Stomach (tissue), 4 donors: ENCODE results near the gene CLCN1.

ENCODE experiments used
- CTCF ChIP-seq, 7 experiments: fragments of 450-650 bp in 4 of 7; fragments of 200-600 bp in 3 of 7; sonication (generic) in 3 of 7; IDR thresholded peaks; one replicate each; pipeline ENCODE4 v1.5.1; 2016 to 2019; ENCODE audit warnings: antibody characterized with exemption in 7 of 7, control low read depth in 2 of 7, mild to moderate bottlenecking in 1 of 7
- EP300 ChIP-seq: sonication (generic); formaldehyde crosslinking; IDR thresholded peaks from one replicate; pipeline ENCODE4 v1.6.1; 2017; ENCODE audit warnings: antibody characterized with exemption
- POLR2A ChIP-seq, 4 donors: fragments of 450-650 bp; IDR thresholded peaks; one replicate each; pipeline ENCODE4 v1.6.1; 2016; ENCODE audit warnings: antibody characterized with exemption in 4 of 4, control low read depth in 2 of 4, mild to moderate bottlenecking in 1 of 4, moderate library complexity in 1 of 4

DNA sequence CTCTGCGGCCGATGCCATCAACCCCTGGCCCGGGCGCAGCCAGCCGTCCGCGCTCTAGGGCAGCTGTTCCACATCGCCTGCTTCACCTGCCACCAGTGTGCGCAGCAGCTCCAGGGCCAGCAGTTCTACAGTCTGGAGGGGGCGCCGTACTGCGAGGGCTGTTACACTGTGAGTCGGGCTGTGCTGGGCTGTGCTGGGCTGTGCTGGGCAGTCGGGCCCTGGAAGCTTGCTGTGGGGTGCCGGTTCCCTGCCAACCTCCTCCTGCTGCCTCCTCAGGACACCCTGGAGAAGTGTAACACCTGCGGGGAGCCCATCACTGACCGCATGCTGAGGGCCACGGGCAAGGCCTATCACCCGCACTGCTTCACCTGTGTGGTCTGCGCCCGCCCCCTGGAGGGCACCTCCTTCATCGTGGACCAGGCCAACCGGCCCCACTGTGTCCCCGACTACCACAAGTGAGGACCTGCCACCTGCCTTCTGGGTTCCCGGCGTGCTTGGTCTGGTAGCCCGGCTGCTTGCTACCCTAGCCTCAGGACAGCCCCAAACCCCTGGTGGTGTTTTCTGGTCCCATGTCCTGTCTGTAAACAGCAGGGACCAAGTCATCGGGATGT, 72.7 kb downstream of the CLCN1 start:
- no peak for TF ChIP-seq CTCF (IDR thresholded peaks at IDR 0.05)
- TF ChIP-seq POLR2A (IDR thresholded peaks at IDR 0.05) = no peak
- no peak for TF ChIP-seq EP300
